CD4-positive, alpha-beta T cell treated with Interleukin-15 for 1 hour (primary cell): Measurements from ENCODE around the gene FHIT.

ENCODE experiments used
- DNase-seq: peaks from one replicate; pipeline ENCODE4 v3.0.0-alpha.2; 2020

FHIT gene

DNA sequence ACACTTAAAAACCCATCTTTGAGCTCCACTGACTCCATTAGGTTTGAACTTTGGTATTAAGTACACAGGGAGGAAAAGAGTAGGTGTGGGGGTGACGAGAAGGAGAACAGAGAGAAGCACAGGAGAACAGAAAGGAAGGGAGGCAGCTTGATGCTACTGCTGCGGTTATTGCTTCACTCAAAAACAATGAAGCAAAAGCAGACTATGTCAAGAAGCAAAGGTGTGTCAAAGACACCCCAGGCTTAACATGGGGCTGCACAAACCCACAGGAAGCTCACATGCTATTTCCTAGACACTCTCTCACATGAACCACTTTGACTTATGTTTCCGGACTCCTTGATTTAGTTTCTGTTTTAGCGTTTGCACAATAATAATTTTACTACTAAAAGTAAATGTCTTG, 1240.5 kb downstream of the FHIT start:
- DNase-seq: peak; percentile 83

DNA sequence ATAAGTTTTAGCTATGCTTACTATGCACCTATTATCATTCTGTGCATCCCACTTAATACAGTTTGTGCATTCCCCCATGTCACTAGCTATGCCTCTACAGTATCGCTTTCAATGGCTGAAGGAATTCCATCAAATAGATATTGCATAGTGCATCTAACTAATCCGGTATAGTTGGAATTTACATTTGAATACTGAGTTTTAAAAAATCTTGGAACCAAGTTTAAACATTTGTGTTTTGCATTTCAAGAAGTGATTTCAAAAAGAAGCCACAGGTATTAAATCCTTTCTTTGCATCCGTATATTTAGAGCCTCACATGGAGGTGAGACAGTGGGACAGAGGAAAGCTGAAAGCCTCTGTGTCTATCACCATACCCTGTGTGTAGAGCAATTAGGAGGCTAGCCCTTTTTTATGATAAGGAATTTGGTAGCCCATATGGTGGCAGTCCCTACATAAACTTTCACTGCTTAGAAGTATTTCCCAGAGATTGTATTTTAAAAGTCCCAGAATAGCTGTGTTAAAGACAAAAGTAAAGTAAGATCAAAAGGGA, 1241.2 kb downstream of the FHIT start:
- DNase-seq: no peak

DNA sequence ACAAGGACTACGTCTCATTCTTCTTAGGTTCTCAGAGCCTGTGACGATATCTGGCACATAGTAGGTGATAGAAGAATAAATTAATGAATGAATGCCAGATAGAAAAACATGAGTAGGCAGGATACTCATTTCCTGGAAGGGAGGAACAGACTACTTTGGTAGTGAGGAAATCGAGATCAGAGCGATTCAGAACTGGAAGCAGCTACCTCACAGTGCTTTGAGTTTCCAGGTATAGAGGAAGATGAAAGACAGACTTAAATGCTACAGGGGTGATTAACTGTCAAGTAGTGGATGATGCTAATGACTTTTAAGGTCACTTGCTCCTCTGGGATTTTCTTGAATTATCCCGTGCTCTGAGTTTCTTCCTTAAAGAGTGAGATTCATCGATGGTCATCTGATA, 1249.9 kb downstream of the FHIT start:
- DNase-seq: no peak

- no peak for DNase-seq
Observed at GRCh38 chr3:60000311-60001105, 1250.7 kb downstream of the FHIT start.

GRCh38 chr3:59998058-59998457, 1253.2 kb downstream of the FHIT start:
- DNase-seq: no peak

- no peak for DNase-seq
Observed at GRCh38 chr3:59997583-59997982, 1253.7 kb downstream of the FHIT start.

DNA sequence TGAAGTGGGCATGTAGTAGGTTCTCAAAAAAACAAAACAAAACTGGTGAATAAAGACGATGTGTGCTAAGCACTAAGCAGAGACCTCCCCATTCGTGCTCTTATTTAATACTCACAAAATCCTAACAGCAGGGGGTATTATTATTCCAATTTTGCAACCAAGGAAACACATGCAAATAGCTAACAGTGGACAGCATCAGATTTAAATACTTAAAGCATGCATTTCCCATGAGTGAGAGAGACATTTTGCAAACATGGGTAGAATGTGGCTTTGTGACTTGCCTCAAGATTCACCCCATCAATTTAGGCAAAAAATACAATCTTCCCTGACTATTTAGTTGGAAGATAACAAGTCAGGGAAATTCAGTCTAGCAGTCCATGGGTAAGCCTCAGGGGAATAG, 1255.2 kb downstream of the FHIT start:
- DNase-seq: no peak

- no peak for DNase-seq
Observed at GRCh38 chr3:59995563-59995962, 1255.7 kb downstream of the FHIT start.

DNA sequence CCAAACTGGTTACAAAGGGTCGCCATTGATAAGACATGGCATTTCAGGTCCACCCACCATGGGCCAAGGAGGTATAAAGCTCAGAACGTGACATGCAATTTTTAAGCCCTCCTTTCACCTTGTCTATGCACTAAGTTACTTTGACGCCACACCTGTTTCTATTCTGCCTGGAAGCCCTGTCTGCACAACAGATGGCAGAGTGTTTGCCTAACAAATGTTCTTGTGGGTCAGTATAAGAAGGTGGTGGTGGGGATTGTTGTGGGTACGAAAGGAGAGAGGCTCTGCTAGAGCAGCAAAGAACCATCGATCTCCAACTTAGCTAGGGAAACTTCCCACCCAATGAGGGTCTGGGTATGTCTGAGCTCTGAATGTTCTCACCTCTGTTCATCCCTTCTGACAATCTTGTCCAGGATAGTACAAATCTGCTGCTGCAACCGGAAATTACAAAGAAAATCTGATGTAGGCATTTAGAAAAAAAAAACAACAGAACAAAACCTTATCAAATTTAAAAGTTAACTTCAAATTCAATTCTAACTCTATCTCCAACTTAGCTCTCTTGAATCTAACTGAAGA, 1256.4 kb downstream of the FHIT start:
- DNase-seq: no peak

DNA sequence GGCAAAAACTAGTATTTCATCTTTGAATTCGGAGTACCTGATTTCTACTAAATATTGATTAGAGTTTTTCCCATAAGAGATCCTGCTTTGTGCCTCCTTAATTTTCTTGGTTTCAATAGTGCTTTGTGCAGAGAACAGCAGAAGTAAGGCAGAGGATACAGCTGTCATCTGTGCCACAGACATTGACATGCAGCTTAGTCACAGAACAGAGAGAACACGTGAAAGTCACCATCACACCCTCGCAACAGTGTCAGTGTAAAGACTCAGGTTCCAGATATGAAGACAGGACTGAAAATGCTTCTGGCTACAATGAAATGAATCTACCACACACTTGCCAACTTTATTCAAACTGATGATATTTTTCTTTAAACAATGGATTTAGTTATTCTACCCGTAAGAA, 1258.7 kb downstream of the FHIT start:
- DNase-seq: no peak

GRCh38 chr3:59990915-59991314, 1260.3 kb downstream of the FHIT start:
- no peak for DNase-seq

- no peak for DNase-seq
Observed at GRCh38 chr3:59982510-59982909, 1268.7 kb downstream of the FHIT start.

- DNase-seq: peak; percentile 17
Observed at GRCh38 chr3:59981377-59981776, 1269.9 kb downstream of the FHIT start.

DNA sequence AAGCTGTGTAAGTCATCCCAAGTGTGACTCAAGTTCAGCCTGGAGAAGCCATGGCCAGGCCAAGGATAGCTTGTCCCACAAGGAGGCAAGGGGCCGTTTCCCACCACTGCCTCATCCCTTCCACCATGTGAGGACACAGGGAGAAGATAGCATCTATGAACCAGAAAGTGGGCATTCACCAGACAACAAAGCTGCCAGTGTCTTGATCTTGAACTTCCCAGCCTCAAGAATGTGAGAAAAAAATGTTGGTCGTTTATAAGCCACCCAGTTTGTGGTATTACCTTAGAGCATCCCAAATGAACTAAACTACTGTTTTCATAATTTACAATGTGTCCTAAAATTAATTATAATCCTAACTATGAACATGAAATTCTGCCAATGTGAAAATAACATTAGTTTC, 1270.7 kb downstream of the FHIT start:
- DNase-seq: no peak

- no peak for DNase-seq
Observed at GRCh38 chr3:59979542-59979941, 1271.7 kb downstream of the FHIT start.

DNA sequence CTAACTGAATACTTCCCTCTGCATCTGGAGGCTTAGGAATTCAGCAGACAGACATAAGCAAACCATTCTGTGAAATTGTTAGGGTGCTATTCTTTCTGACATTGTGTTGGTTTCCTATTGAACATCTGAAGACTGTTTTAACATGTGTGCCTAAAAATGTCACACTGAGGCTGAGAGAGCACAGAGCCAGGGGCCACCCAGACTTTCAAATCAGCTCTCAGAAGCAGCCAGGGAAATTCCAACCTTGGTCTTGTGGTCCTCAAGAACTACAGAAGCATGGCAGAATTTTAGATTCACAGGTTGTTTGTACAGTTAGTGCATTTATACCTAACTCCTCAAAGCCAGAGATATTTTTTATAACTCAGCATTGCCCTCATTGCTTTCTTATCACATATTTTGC, 1272.3 kb downstream of the FHIT start:
- DNase-seq: peak; percentile 53

DNA sequence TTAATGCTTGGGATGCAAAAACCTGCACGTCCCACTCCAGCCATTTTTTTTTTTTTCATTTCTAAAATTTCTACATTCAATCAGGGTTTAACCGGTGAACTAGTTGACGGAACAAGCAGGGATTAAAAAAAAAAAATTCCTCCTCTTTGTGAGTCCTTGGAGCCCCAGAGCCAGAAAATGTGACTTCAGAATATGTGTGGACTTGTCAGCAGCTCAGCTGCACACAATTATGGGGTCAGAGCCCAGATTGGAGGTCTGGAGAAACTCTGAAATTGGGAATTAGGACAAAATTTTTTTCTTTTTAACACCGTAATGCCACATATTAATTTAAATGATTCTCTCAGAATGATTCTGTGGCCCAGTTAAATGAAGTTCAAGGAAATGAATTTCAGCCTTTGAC, 1280.5 kb downstream of the FHIT start:
- no peak for DNase-seq

DNA sequence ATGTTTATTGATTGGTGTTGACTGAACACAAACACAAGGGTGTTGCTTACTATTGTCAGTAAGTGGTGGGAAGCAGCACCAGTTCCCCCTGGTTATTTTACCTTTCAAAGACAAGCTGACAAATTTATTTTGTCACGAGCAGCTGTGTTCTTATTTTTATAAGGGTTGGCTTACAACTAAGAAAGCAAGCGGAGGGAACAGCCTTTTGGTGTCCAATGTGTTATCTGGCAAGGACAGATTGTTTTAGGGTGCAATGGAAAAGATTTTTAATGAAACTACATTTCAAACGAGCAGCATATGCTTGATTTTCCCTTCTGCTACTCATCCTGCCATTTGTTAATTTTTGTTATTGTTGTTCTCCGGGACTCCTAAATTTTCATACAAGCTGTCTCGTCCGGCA, 1280.9 kb downstream of the FHIT start:
- DNase-seq: no peak

- DNase-seq: no peak
Observed at GRCh38 chr3:59968513-59969045, 1282.7 kb downstream of the FHIT start.

DNA sequence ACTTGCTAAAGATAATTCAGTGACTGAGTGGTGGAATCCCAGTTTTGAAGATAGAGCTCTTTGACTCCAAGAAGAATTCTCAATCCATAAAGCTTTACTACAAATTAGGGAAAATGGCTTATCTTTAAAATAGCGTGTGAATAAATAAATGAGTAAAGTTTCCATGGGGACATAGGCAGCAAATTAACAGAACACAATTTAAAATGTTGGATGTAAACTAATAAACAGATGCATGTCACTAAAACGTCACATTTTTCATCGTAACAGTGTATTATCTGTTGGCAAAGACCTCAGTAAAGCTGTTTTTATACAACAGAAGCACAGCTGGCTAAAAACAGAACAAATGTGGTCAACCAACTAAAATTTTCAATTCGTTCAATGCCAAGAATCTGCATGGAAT, 1287.6 kb downstream of the FHIT start:
- DNase-seq: no peak

DNA sequence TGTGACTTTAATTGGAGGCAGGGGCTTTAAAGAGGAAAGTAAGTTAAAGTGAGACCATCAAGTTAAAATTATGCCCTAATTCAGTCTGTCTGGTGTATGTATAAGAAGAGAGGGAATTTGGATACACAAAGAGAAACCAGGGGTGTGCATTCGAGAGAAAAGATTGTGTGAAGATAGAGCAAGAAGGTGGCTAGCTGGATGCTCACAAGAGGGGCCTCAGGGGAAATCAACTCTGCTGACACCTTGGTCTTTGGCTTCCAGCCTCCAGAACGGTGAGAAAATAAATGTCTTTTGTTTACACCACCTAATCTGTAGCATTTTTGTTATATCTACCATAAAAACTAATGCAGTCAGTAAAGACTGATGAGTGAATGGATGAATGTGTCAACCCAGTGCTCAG, 1294.1 kb downstream of the FHIT start:
- DNase-seq: no peak

- no peak for DNase-seq
Observed at GRCh38 chr3:59953104-59953503, 1298.1 kb downstream of the FHIT start.

- no peak for DNase-seq
Observed at GRCh38 chr3:59949311-59949710, 1301.9 kb downstream of the FHIT start.

DNA sequence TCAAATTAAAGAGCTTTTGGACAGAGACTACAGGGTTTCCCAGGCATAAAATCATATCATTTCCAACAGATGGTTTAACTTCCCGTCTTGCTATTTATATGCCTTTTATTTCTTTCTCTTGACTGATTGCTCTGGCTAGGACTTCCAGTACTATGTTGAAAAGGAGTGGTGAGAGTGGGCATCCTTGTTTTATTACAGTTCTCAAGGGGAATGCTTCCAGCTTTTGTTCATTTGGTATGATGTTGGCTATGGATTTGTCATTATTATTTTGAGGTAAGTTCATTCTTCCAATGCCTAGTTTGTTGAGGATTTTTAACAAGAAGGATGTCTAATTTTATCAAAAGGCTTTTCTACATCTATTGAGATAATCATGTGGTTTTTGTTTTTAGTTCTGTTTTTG, 1304.9 kb downstream of the FHIT start:
- DNase-seq: no peak
